Chondrocyte (in vitro differentiated cells): ENCODE results near the gene ZNF280A. TPM values are rescaled to one million over a fixed set of nuclear protein-coding genes. Genes with fewer than 3 reads are reported as not detected.

Experiments
- DNase-seq: peaks from one replicate; pipeline ENCODE4 v3.0.0; 2021; ENCODE audit warnings: mixed read lengths, low spot score
- H3K27ac Mint-ChIP-seq: one replicate; pipeline ENCODE4 v1.8.0; 2021; ENCODE audit warnings: mild to moderate bottlenecking, moderate library complexity, mixed read lengths; ENCODE audit not compliant: unreplicated experiment
- H3K27me3 Mint-ChIP-seq: 2 replicates; pipeline ENCODE4 v1.8.0; 2021; ENCODE audit warnings: low read depth, mixed read lengths
- H3K36me3 Mint-ChIP-seq: 2 replicates; pipeline ENCODE4 v1.8.0; 2021; ENCODE audit warnings: low read depth, mixed read lengths
- H3K4me1 Mint-ChIP-seq: 2 replicates; pipeline ENCODE4 v1.8.0; 2021; ENCODE audit warnings: low read depth, mild to moderate bottlenecking, mixed read lengths
- H3K4me3 Mint-ChIP-seq: one replicate; pipeline ENCODE4 v1.8.0; 2021; ENCODE audit warnings: mild to moderate bottlenecking, moderate library complexity, mixed read lengths; ENCODE audit not compliant: unreplicated experiment
- H3K9me3 Mint-ChIP-seq: 2 replicates; pipeline ENCODE4 v1.8.0; 2021; ENCODE audit warnings: low read depth, mixed read lengths
- total RNA-seq: library from RNA; stranded (reverse); gene quantifications from 3 replicates; pipeline ENCODE4 v1.2.1, GENCODE V29; 2021
- TF ChIP-seq, protein P1 (sequence below): fragments of 200-600 bp; sonication (generic); IDR thresholded peaks from 2 replicates; pipeline ENCODE4 v1.5.0; 2021; ENCODE audit warnings: antibody characterized with exemption, mild to moderate bottlenecking, moderate library complexity

The ZNF280A gene
- total RNA-seq, 1 donor from 2014 or later: not detected

DNA sequence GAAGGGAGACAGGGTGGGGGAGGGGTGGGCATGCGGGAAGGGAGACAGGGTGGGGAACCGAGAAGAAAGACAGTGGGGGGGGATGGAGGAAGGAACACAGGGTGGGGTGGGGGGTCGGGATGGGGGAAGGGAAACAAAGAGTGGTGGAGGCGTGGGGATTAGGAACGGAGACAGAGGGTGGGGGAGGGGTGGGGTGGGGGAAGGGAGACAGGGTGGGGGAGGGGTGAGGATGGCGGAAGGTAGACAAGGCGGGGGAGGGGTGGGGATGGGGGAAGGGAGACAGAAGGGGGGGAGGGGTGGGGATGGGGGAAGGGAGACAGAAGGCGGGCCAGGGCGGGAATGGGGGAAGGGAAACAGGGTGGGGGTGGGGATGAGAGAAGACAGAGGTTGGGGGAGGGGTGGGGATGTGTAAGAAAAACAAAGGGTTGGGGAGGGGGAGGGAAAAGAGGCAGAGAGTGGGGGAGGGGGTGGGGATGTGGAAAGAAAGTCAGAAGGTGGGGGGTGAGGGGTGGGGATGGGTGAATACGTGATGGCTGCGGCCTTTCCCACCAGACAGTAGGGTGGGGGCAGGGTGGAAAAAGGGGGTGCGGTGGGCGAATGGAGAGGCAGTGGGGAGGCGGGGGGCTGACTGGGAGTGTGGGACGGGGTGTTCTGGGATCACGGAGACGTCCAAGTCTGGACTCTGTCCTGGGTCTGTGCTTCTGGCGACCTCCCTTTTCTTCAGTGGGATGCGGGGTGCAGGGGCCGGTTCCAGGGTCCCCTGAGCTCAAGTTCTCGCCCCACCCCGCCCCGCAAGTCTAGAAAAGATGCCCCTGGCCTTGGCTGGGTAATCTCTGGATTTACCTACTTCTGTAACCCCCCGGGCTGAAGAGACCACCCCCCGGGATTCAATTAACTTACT, 38.3 kb upstream of the ZNF280A start:
- TF ChIP-seq, protein P1, sequence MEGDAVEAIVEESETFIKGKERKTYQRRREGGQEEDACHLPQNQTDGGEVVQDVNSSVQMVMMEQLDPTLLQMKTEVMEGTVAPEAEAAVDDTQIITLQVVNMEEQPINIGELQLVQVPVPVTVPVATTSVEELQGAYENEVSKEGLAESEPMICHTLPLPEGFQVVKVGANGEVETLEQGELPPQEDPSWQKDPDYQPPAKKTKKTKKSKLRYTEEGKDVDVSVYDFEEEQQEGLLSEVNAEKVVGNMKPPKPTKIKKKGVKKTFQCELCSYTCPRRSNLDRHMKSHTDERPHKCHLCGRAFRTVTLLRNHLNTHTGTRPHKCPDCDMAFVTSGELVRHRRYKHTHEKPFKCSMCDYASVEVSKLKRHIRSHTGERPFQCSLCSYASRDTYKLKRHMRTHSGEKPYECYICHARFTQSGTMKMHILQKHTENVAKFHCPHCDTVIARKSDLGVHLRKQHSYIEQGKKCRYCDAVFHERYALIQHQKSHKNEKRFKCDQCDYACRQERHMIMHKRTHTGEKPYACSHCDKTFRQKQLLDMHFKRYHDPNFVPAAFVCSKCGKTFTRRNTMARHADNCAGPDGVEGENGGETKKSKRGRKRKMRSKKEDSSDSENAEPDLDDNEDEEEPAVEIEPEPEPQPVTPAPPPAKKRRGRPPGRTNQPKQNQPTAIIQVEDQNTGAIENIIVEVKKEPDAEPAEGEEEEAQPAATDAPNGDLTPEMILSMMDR: no peak
- H3K4me1 Mint-ChIP-seq: no peaks in the 10 kb centered on the region
- no peak overlapping the region for H3K27ac Mint-ChIP-seq
- DNase-seq: no peak
- no peaks in the 10 kb centered on the region for H3K36me3 Mint-ChIP-seq
- peaks cover 9% of the 10 kb centered on the region for H3K27me3 Mint-ChIP-seq
- no peak overlapping the region for H3K4me3 Mint-ChIP-seq
- H3K9me3 Mint-ChIP-seq: no peaks in the 10 kb centered on the region

DNA sequence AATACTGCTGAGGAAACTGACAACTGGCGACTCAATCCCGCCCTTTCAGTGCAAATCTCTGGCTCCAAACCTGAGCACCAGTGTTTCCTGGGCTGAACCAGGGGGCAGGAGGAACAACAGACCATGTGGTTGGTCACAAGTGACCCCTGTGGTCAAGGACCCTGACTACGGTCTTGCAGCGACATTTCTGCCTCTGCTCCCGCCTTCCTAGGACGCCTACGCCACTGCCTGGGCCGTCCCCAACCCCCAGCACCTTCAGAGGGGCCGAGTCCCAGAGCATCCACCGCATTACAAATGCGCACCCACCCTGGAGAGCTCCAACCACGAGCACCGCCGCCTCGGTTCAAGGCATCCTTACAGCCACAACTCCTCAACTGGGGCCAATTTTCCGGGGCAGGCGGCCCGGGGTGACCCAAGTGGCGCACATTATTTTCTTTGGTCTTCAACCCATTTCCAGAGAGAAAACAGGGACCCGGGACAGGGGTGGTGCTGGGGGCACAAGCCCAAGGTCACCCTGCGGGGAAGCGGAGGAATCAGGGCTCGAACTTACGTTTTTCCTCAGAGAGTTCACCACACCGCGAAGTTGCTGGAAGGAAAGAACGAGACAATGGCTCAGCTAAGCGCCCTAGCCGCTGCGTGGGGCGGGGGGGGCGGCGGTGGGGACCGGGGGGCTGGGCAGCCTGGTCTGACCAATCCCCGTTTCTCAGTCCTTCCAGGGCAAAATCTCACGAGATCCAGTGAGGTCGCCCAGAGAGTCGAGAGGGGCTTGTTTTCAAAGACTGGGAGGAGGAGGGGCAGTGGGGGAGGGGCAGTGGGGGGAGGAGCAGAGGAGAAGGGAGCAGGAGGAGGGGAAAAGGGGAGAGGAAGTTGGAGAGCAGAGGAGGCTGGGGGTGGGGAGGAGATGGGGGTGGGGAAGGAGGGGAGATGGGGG, 37.2 kb upstream of the ZNF280A start:
- H3K36me3 Mint-ChIP-seq: no peaks in the 10 kb centered on the region
- H3K9me3 Mint-ChIP-seq: no peaks in the 10 kb centered on the region
- DNase-seq: no peak
- no peaks in the 10 kb centered on the region for H3K4me1 Mint-ChIP-seq
- peaks cover 13% of the 10 kb centered on the region for H3K27me3 Mint-ChIP-seq
- TF ChIP-seq, protein P1: no peak
- no peak overlapping the region for H3K27ac Mint-ChIP-seq
- H3K4me3 Mint-ChIP-seq: no peak overlapping the region

DNA sequence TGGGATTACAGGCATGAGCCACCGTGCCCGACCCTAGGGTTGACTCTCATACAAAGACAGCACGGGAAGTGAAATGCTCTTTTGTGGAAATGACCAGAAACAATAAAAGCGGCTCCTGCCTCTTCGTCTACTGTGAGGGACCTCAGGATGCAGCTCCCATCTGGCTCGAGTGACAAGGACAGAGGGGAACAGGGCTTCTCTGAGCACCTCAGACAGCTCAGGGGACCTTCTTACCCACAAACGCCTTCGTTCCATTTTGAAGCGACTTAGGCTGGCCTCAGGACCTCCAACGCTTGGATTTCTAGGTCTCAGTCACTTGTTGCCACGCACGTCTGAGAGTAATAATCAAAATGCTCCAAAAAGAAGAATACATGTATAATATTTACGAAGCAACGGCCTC, 36.5 kb upstream of the ZNF280A start:
- H3K4me3 Mint-ChIP-seq: no peak overlapping the region
- no peak overlapping the region for H3K27ac Mint-ChIP-seq
- no peak for DNase-seq
- TF ChIP-seq, protein P1: no peak
- H3K27me3 Mint-ChIP-seq: peaks cover 13% of the 10 kb centered on the region
- no peaks in the 10 kb centered on the region for H3K9me3 Mint-ChIP-seq
- H3K36me3 Mint-ChIP-seq: no peaks in the 10 kb centered on the region
- H3K4me1 Mint-ChIP-seq: no peaks in the 10 kb centered on the region

DNA sequence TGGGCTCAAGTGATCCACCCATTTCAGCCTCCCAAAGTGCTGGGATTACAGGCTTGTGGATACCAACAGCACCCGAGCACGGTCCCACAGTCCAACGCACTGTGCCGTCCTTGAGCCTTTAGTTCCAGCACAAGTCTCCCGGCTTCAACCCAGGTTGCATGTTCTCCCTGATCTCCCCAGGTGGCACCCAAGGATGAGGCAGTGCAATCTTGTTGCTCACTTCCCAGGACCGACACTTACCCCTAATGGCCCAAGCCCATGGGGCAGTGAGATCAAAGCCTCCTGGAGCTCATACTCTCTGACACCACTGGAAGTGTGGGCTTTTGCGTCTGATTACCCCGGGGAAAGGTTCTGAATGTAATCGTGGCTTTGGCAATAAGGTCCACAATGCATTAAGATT, 35.5 kb upstream of the ZNF280A start:
- Mint-ChIP-seq H3K9me3 (no peaks in the 10 kb centered on the region), H3K4me1 (no peaks in the 10 kb centered on the region), H3K27me3 (peaks cover 19% of the 10 kb centered on the region), H3K36me3 (no peaks in the 10 kb centered on the region), H3K27ac (no peak overlapping the region), H3K4me3 (no peak overlapping the region)
- TF ChIP-seq, protein P1: no peak
- DNase-seq: no peak
